HG02642 (cell line): Measurements from ENCODE around the gene RAD23B.
"Not testable (repeated sequence)": the region's sequence is repeated elsewhere in the genome, so short reads cannot be mapped to it uniquely, and the experiment has no call there.

Source experiments
- ATAC-seq: cut with Tn5 transposase; IDR thresholded peaks from one replicate; pipeline ENCODE4 v1.9.1; 2021; ENCODE audit warnings: mild to moderate bottlenecking; ENCODE audit not compliant: unreplicated experiment, poor library complexity

RAD23B gene

DNA sequence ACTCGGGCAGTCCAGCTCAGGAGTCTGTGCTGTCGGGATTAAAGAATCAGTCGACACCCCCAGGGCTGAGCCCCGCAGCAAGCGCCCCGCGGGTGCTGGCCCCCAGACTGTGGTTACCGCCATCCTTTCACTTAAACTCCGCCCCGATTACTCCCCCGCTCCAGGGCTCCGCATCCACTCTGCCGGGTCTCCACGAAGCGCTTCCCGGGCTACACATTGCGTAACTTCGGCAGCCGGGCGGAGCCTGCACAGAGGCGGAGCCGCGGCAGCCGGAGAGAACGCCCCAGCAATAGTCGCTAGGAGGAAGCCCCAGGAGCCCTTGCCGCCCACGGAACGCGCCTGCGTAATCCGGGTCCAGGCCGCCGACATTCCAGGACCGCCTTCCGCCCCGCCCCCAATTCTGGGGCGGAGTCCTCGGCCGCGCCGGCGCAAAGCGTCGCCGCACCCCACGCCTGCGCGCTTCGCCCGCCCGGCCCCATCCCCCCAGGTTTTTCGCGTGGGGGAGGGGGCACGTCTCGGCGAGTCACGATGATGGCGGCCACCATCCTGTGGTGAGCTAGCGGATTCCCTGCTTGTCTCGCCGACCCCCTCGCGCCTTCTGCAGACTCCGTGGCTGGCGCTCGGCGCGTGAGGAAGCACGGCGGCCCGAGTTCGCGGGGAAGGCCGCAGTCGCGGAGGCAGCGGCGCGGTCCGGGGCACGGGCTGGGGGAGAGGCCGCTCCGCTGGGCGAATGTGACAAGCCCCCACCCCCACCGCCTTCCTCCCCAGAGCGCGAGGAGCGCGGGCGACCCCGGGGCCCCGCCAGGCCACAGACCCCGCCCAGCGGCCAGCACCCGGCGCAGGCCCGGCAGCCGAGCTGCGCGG, at the start of gene RAD23B:
Gene RAD23B (plus strand): TSS at position 521 of the 864 bp plus-strand sequence. CDS start 351 bp downstream, outside the sequence.
- peak; percentile 90 for ATAC-seq

- no peak for ATAC-seq
Measured at GRCh38 chr9:107235765-107236442, 47.2 kb upstream of the RAD23B start.

DNA sequence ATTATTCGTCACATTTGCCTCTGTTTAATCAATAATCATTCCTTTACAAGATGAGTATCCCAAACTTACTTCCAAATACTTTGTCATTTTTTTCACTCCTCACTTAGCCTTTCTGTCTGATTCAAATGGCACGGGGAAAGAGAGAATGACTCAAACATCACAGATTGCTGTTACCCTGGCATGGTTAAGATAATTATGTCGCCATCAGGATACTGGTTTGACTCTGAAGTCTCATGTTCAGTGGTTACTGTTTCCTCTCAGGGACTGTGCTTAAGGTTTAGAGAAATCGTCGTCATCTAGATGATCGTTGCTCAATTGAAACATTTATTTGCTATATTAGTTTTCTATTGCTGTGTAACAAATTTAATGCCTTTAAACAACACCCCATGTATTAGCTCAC, 45.2 kb upstream of the RAD23B start:
- ATAC-seq, result no peak

DNA sequence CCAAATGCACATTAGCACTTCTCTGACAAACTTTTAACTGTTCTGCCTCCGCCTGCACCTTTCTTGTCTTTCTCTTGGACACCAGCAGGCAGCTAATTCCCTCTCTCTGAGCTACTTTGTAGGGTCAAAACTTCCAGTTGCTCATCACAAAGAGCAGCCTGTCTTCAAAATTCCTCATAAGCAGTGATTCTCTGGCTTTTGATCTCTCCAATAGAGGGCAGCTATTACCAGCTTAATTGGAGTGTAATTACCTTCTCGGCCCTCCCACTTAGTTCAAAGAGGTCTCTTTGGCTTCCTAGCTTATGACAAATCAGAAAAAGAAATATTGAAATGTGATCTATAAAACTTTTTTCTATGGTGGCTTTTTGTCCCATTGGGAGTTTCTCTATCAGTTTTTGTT, 43.6 kb upstream of the RAD23B start:
- no peak for ATAC-seq

DNA sequence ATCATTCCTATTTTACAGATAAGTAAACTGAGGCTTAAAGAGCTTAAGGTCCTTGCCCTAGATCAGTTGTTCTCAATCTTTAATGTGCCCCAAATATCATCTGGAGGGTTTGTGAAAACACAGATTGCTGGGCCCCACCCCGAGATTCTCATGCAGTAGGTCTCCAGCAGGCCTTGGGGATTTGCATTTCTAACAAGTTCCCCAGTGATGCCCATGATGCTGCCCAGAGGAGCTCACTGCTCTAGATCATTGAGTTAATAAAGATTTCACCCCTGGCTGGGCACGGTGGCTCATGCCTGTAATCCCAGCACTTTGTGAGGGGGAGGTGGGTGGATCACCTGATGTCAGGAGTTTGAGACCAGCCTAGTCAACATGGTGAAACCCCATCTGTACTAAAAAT, 42.8 kb upstream of the RAD23B start:
- no peak for ATAC-seq

- no peak for ATAC-seq
Measured at GRCh38 chr9:107242073-107243030, 40.7 kb upstream of the RAD23B start.

GRCh38 chr9:107243742-107244141, 39.3 kb upstream of the RAD23B start:
- peak; percentile 80 for ATAC-seq

DNA sequence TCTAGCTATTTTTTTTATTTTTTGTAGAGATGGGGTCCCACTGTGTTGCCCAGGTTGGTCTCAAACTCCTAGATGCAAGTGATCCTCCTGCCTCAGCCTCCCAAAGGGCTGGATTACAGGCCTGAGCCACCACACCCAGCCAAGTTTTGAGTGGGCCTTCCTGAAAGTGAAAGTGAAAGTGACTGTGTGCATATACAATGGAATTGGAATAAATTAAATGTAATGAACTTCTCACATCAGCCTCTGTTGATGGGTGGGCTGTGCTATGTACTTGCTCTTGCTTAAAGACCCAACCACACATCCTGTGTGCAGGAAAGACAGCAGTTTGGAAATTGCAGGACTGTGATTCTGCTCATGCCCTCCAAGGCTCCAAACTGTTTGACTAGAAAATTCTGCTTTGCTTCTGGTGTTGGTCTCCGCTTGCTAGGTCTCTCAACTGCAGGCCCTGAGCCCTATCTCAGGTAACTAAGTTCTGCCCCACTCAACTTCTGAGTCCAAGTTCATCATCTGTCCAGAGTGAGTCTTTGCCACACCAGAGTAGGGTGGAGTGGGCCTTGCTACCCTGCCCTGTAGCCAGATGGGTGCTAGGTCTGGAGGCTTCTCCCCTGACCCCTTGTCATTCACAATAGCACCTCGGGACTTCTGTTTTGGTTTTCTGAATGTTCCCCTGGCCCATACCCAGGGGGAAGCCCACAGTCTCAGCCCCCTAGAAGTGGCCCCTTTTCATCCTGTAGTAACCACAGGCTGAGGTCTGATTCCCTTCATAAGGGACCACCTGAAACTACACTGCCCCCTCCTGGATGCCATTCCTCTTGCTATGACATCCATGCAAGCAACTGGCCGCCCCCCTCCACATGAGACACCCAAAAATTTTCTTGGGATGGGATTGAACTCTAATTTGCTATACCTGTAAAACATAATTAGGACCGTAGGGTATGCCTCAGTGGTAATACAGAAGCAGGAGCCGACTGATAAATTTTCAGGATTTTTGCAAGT, 36.5 kb upstream of the RAD23B start:
- ATAC-seq, result no peak

DNA sequence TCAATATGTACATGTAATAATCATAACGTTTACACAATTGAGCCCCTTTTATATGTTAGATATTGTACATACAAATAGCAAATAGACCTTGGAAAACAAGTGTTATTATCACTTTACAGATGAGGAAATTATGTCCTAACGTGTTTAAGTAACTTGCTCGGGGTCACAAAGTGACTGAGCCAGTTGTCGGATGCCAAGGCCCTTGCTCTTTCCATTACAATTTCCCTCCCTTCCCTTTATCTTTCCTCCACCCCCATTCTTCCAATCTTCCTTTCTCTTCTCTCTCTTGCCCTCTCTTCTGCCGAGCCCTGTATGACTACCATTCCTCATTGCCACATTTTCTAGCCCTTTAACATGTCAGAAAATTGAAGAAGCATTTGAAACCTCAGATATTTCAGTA, 34.4 kb upstream of the RAD23B start:
- no peak for ATAC-seq

- no peak for ATAC-seq
Measured at GRCh38 chr9:107249131-107249533, 33.9 kb upstream of the RAD23B start.

DNA sequence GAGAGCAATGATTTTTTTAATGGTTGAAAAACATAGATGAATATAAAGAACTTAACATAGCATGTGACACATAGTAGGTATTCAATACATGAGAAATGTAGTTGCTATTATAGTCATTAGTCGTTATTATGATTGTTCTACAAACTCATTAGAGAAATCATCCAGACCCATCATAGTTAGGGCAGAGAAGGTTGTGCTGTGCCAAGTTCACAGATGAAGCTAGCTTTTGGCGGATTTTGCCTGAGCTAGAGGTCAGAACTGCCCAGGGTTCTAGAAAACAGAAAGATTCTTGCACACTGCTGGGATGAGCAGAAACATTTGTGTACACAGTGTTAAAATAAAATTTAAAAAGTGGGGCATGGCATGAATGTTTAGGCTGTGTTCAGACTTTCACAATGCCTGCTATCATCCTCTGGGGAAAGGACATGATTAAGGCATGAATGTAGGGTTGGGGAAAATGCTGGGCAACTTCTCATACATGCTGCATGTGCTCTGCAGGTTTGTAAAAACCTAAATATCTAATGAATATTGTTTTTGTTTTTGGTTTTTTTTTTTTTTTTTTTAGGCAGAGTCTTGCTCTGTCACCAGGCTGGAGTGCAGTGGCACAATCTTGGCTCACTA, 33.3 kb upstream of the RAD23B start:
- ATAC-seq, result no peak

GRCh38 chr9:107251756-107252322, 31.2 kb upstream of the RAD23B start:
- ATAC-seq, result no peak

DNA sequence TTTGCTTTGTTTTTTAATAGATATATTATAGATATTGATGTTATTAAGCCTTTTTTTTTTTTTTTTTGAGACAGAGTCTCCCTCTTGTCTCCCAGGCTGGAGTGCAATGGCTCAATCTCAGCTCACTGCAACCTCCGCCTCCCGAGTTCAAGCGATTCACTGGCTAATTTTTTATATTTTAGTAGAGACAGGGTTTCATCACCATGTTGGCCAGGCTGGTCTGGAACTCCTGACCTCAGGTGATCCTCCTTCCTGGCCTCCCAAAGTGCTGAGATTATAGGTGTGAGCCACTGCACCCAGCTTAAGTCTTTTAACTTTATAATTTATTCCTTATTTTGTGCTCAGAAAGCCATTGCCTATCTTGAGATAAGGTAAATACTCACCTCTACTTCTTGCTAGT, 24.2 kb upstream of the RAD23B start:
- ATAC-seq, result no peak

- ATAC-seq, result not testable (repeated sequence)
Measured at GRCh38 chr9:107259751-107260313, 23.2 kb upstream of the RAD23B start.

DNA sequence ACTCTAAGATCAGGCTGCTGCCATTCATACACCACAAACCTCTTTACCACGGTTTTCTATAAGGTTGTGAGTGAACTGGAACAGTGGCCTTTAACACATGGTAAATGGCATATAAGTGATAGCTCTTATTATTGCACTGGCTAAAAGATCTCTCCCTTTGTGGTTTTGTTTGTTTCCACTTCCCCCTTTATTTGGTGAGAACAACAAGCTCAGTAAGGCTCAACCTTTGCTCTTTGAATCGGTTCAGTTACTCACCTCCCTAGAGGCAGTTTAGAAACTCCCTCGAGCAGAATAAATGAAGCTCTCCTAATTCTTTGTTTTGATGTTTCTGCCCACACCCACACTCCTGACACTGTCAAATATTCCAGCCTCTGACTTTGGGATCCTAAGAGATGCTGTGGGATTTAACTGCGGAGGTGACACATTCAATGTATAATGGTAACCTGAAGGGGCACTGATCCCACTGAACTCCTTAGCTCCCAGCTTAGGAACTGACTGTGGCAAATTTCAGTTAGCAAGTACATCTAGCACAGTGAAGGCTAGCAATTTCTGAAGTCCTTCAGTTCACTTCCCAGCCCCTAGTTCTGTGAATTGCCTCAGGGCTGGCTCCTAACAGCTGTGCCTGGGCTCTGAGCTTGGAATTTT, 22.5 kb upstream of the RAD23B start:
- ATAC-seq, result peak; percentile 99

- ATAC-seq, result peak; percentile 5
Measured at GRCh38 chr9:107261106-107261505, 22.0 kb upstream of the RAD23B start.

- ATAC-seq, result no peak
Measured at GRCh38 chr9:107263289-107263688, 19.8 kb upstream of the RAD23B start.
